Measurements from ENCODE around the gene MPI.

The MPI gene

DNA sequence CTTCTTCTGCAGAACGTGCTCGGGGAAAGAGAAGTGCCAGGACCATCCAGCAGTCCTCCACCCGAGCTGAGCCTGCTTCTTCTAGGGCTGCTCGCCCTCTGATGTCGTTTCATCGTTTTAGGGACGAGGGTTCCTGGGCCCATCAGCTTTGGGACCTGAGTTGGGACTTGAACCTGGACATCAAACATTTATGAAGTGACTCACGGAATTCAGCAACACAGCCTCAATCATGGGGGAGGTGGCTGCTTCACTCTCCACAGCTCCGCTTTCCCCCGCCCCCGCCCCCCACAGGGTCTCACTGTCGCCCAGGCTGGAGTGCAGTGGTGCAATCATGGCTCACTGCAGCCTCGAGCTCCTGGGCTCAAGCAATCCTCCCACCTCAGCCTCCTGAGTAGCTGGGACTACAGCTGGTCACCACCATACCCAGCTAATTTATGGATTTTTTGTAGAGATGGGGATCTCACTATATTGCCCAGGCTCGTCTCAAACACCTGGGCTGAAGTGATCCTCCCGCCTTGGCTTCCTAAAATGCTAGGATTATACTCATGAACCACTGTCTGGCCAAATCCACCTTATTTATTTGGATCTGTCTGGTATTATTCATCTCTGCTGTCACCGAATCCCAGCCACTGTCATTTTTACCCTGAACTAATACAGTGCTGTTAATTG, 16.0 kb upstream of the MPI start (continued):
- TF ChIP-seq, protein P1, sequence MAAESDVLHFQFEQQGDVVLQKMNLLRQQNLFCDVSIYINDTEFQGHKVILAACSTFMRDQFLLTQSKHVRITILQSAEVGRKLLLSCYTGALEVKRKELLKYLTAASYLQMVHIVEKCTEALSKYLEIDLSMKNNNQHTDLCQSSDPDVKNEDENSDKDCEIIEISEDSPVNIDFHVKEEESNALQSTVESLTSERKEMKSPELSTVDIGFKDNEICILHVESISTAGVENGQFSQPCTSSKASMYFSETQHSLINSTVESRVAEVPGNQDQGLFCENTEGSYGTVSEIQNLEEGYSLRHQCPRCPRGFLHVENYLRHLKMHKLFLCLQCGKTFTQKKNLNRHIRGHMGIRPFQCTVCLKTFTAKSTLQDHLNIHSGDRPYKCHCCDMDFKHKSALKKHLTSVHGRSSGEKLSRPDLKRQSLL (tag by site-specific recombination; IDR thresholded peaks at IDR 0.05) = peak; percentile 72; the same call in 1 of the 2 replicates
- TF ChIP-seq, protein P2, sequence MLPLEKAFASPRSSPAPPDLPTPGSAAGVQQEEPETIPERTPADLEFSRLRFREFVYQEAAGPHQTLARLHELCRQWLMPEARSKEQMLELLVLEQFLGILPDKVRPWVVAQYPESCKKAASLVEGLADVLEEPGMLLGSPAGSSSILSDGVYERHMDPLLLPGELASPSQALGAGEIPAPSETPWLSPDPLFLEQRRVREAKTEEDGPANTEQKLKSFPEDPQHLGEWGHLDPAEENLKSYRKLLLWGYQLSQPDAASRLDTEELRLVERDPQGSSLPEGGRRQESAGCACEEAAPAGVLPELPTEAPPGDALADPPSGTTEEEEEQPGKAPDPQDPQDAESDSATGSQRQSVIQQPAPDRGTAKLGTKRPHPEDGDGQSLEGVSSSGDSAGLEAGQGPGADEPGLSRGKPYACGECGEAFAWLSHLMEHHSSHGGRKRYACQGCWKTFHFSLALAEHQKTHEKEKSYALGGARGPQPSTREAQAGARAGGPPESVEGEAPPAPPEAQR (tag by site-specific recombination; IDR thresholded peaks at IDR 0.05) = no peak
- no peak; the same call in 1 of the 2 replicates for TF ChIP-seq SP2 (tag by site-specific recombination; IDR thresholded peaks at IDR 0.05)
- no peak for TF ChIP-seq YY2 (tag by site-specific recombination; IDR thresholded peaks at IDR 0.05)
- TF ChIP-seq, protein P3, sequence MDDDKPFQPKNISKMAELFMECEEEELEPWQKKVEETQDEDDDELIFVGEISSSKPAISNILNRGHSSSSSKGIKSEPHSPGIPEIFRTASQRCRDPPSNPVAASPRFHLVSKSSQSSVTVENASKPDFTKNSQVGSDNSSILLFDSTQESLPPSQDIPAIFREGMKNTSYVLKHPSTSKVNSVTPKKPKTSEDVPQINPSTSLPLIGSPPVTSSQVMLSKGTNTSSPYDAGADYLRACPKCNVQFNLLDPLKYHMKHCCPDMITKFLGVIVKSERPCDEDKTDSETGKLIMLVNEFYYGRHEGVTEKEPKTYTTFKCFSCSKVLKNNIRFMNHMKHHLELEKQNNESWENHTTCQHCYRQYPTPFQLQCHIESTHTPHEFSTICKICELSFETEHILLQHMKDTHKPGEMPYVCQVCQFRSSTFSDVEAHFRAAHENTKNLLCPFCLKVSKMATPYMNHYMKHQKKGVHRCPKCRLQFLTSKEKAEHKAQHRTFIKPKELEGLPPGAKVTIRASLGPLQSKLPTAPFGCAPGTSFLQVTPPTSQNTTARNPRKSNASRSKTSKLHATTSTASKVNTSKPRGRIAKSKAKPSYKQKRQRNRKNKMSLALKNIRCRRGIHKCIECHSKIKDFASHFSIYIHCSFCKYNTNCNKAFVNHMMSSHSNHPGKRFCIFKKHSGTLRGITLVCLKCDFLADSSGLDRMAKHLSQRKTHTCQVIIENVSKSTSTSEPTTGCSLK (tag by site-specific recombination; IDR thresholded peaks at IDR 0.05) = no peak
- TF ChIP-seq, protein P4, sequence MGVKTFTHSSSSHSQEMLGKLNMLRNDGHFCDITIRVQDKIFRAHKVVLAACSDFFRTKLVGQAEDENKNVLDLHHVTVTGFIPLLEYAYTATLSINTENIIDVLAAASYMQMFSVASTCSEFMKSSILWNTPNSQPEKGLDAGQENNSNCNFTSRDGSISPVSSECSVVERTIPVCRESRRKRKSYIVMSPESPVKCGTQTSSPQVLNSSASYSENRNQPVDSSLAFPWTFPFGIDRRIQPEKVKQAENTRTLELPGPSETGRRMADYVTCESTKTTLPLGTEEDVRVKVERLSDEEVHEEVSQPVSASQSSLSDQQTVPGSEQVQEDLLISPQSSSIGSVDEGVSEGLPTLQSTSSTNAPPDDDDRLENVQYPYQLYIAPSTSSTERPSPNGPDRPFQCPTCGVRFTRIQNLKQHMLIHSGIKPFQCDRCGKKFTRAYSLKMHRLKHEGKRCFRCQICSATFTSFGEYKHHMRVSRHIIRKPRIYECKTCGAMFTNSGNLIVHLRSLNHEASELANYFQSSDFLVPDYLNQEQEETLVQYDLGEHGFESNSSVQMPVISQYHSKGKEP (tag by site-specific recombination; IDR thresholded peaks at IDR 0.05) = no peak
- TF ChIP-seq ZNF544 (tag by site-specific recombination; IDR thresholded peaks at IDR 0.05) = no peak
- TF ChIP-seq GLIS1 (tag by site-specific recombination; IDR thresholded peaks at IDR 0.05) = peak; percentile 92
- peak; percentile 33; the same call in 1 of the 2 replicates for TF ChIP-seq ZNF341 (tag by site-specific recombination; IDR thresholded peaks at IDR 0.05; ENCODE audit: low read depth)
- TF ChIP-seq SALL2 (tag by site-specific recombination; IDR thresholded peaks at IDR 0.05; ENCODE audit: borderline replicate concordance) = no peak
- TF ChIP-seq ZNF121 (tag by site-specific recombination; IDR thresholded peaks at IDR 0.05) = peak; percentile 98
- TF ChIP-seq ZBTB21 (tag by site-specific recombination; IDR thresholded peaks at IDR 0.05) = no peak
- no peak for TF ChIP-seq ZNF132 (tag by site-specific recombination; IDR thresholded peaks at IDR 0.05; ENCODE audit: borderline replicate concordance)
- TF ChIP-seq ZFP69B (tag by site-specific recombination; IDR thresholded peaks at IDR 0.05) = peak; percentile 72
- TF ChIP-seq ZNF416 (tag by site-specific recombination; IDR thresholded peaks at IDR 0.05) = no peak
- TF ChIP-seq ZNF785 (tag by site-specific recombination; IDR thresholded peaks at IDR 0.05) = peak; percentile 47; the same call in 1 of the 2 replicates
- TF ChIP-seq YY1 (tag by site-specific recombination; IDR thresholded peaks at IDR 0.05) = no peak
- TF ChIP-seq KLF7 (tag by site-specific recombination; IDR thresholded peaks at IDR 0.05; ENCODE audit: borderline replicate concordance) = no peak
- no peak; the same call in 1 of the 2 replicates for TF ChIP-seq ZNF335 (tag by site-specific recombination; conservative IDR thresholded peaks at IDR 0.05)
- peak; percentile 66 for TF ChIP-seq ZFHX2 (tag by site-specific recombination; conservative IDR thresholded peaks at IDR 0.05)
- TF ChIP-seq ZNF175 (tag by site-specific recombination; IDR thresholded peaks at IDR 0.05) = no peak
- TF ChIP-seq, protein P5, sequence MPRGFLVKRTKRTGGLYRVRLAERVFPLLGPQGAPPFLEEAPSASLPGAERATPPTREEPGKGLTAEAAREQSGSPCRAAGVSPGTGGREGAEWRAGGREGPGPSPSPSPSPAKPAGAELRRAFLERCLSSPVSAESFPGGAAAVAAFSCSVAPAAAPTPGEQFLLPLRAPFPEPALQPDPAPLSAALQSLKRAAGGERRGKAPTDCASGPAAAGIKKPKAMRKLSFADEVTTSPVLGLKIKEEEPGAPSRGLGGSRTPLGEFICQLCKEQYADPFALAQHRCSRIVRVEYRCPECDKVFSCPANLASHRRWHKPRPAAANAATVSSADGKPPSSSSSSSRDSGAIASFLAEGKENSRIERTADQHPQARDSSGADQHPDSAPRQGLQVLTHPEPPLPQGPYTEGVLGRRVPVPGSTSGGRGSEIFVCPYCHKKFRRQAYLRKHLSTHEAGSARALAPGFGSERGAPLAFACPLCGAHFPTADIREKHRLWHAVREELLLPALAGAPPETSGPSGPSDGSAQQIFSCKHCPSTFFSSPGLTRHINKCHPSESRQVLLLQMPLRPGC (tag by site-specific recombination; IDR thresholded peaks at IDR 0.05) = no peak
- no peak for TF ChIP-seq ZNF501 (tag by site-specific recombination; IDR thresholded peaks at IDR 0.05)
- TF ChIP-seq HOXA7 (CRISPR knock-in tag; IDR thresholded peaks at IDR 0.05; ENCODE audit: borderline replicate concordance) = no peak
- TF ChIP-seq ZBTB8A (tag by site-specific recombination; IDR thresholded peaks at IDR 0.05) = peak; percentile 56; the same call in 1 of the 2 replicates
- TF ChIP-seq, protein P6, sequence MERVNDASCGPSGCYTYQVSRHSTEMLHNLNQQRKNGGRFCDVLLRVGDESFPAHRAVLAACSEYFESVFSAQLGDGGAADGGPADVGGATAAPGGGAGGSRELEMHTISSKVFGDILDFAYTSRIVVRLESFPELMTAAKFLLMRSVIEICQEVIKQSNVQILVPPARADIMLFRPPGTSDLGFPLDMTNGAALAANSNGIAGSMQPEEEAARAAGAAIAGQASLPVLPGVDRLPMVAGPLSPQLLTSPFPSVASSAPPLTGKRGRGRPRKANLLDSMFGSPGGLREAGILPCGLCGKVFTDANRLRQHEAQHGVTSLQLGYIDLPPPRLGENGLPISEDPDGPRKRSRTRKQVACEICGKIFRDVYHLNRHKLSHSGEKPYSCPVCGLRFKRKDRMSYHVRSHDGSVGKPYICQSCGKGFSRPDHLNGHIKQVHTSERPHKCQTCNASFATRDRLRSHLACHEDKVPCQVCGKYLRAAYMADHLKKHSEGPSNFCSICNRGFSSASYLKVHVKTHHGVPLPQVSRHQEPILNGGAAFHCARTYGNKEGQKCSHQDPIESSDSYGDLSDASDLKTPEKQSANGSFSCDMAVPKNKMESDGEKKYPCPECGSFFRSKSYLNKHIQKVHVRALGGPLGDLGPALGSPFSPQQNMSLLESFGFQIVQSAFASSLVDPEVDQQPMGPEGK (tag by site-specific recombination; IDR thresholded peaks at IDR 0.05) = peak; percentile 70; the same call in 1 of the 2 replicates
- TF ChIP-seq, protein P7, sequence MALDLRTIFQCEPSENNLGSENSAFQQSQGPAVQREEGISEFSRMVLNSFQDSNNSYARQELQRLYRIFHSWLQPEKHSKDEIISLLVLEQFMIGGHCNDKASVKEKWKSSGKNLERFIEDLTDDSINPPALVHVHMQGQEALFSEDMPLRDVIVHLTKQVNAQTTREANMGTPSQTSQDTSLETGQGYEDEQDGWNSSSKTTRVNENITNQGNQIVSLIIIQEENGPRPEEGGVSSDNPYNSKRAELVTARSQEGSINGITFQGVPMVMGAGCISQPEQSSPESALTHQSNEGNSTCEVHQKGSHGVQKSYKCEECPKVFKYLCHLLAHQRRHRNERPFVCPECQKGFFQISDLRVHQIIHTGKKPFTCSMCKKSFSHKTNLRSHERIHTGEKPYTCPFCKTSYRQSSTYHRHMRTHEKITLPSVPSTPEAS (tag by site-specific recombination; IDR thresholded peaks at IDR 0.05) = no peak
- no peak for TF ChIP-seq ZNF571 (tag by site-specific recombination; IDR thresholded peaks at IDR 0.05)
- TF ChIP-seq ZNF473 (tag by site-specific recombination; IDR thresholded peaks at IDR 0.05) = no peak
- no peak for TF ChIP-seq ZNF10 (tag by site-specific recombination; IDR thresholded peaks at IDR 0.05)

Measured in HEK293 (cell line).